K562 (cell line): ENCODE data around the gene DISC1. TPM values are rescaled to one million over a fixed set of nuclear protein-coding genes. Genes with fewer than 3 reads are reported as not detected.

ENCODE experiments used
- ATAC-seq: fragments of 200-7000 bp; cut with Tn5 transposase; 3 replicates; pipeline ENCODE4 v1.9.1; 2020; ENCODE audit warnings: moderate library complexity
- BruUV-seq: library from RNA; stranded (reverse); fragments of 400-500 nt; replicated peaks from 2 replicates; lab custom pipeline; 2021; lab: Mats Ljungman, UMichigan
- CTCF ChIA-PET: fragments of 300-600 bp; formaldehyde crosslinking; extraction: SDS; loops from one replicate; lab custom pipeline; 2021; ENCODE audit warnings: low intra/inter-chr PET ratio; lab: Yijun Ruan, JAX
- POLR2A ChIA-PET: fragments of 300-600, 350-650 bp; sonication (Branson Sonifier 250); formaldehyde crosslinking; extraction: SDS; loops from one replicate; lab custom pipeline; 2021; ENCODE audit warnings: antibody characterized with exemption, inconsistent platforms; lab: Yijun Ruan, JAX
- DNase-seq, 4 experiments: peaks; one replicate each; pipeline versions ENCODE4 v3.0.0 to v3.0.0-alpha.2; 2011 to 2018; ENCODE audit warnings: low spot score in 3 of 4, mixed read lengths in 3 of 4; ENCODE audit errors: extremely low read depth in 1 of 4
- FAIRE-seq: peaks from 2 replicates; lab custom pipeline; 2011; peaks lifted over from hg19 to GRCh38; lab: Jason Lieb, UNC
- H2AFZ ChIP-seq: 2 replicates; pipeline ENCODE4 v1.6.0; 2011; ENCODE audit warnings: low read depth, low read length, control low read depth, inconsistent platforms
- H3K27ac ChIP-seq: fragments of 200-600 bp; 3 replicates; pipeline ENCODE4 v1.8.0; 2011; ENCODE audit warnings: low read depth, mild to moderate bottlenecking, control low read depth, inconsistent platforms, low read length, moderate library complexity, mixed read lengths; ENCODE audit errors: extremely low read depth
- H3K27me3 ChIP-seq, 2 experiments: fragments of 300-600 bp in 1 of 2; 2 replicates in 1 of 2; 3 replicates in 1 of 2; pipeline versions ENCODE4 v1.6.0 to v1.8.0; 2011; ENCODE audit warnings: inconsistent platforms in 2 of 2, low read length in 2 of 2, mild to moderate bottlenecking in 1 of 2, mixed read lengths in 1 of 2, moderate library complexity in 1 of 2; ENCODE audit not compliant: control insufficient read depth in 2 of 2, insufficient read depth in 2 of 2
- H3K36me3 ChIP-seq: fragments of 300-600 bp; 3 replicates; pipeline ENCODE4 v1.8.0; 2011; ENCODE audit warnings: mild to moderate bottlenecking, low read length, inconsistent platforms; ENCODE audit not compliant: control insufficient read depth, insufficient read depth
- H3K4me1 ChIP-seq, 2 experiments: fragments of 200-600 bp in 1 of 2; replicated peaks in 1 of 2; 2 replicates in 1 of 2; 3 replicates in 1 of 2; pipeline versions ENCODE4 v1.5.1 to v1.8.0; 2011; ENCODE audit warnings: inconsistent platforms in 2 of 2, low read length in 2 of 2, mild to moderate bottlenecking in 1 of 2, mixed read lengths in 1 of 2, moderate library complexity in 1 of 2; ENCODE audit not compliant: control insufficient read depth in 2 of 2, insufficient read depth in 2 of 2
- H3K4me2 ChIP-seq: 2 replicates; pipeline ENCODE4 v1.6.1; 2011; ENCODE audit warnings: low read length, control low read depth, inconsistent platforms, mixed read lengths; ENCODE audit not compliant: insufficient read depth
- H3K4me3 ChIP-seq: fragments of 200-600 bp; sonication (generic), shearing (Covaris generic); 2 replicates; pipeline ENCODE4 v1.5.1; 2016; ENCODE audit warnings: control low read depth, inconsistent platforms
- H3K79me2 ChIP-seq: fragments of 200-600 bp; 3 replicates; pipeline ENCODE4 v1.8.0; 2011; ENCODE audit warnings: low read length, inconsistent platforms; ENCODE audit not compliant: control insufficient read depth, insufficient read depth
- H3K9ac ChIP-seq, 2 experiments: 2 replicates each; pipeline versions ENCODE4 v1.6.0 to v1.6.1; 2011; ENCODE audit warnings: low read depth in 2 of 2, low read length in 2 of 2, control low read depth in 1 of 2, inconsistent platforms in 1 of 2, mild to moderate bottlenecking in 1 of 2, mixed read lengths in 1 of 2; ENCODE audit not compliant: insufficient read depth in 1 of 2
- H3K9me1 ChIP-seq: one replicate; pipeline ENCODE4 v1.6.0; 2011; ENCODE audit warnings: inconsistent platforms, mild to moderate bottlenecking, low read length, moderate library complexity; ENCODE audit not compliant: control insufficient read depth, insufficient read depth
- H3K9me3 ChIP-seq: replicated peaks from 2 replicates; pipeline ENCODE4 v1.5.1; 2011; ENCODE audit warnings: low read depth, low read length, inconsistent platforms; ENCODE audit not compliant: control insufficient read depth, insufficient read depth
- H4K20me1 ChIP-seq: replicated peaks from 2 replicates; pipeline ENCODE4 v1.6.1; 2011; ENCODE audit warnings: low read length, inconsistent platforms, mixed read lengths; ENCODE audit not compliant: control insufficient read depth, insufficient read depth
- FOXK2 ChIP-seq, 2 experiments: fragments of 450-650 bp; IDR thresholded peaks in 1 of 2; conservative IDR thresholded peaks in 1 of 2; 2 replicates each; pipeline ENCODE4 v1.6.1; 2016; ENCODE audit warnings: low read depth in 2 of 2, mild to moderate bottlenecking in 1 of 2
- MCM5 ChIP-seq: fragments of 450-650 bp; IDR thresholded peaks from 2 replicates; pipeline ENCODE4 v1.6.1; 2016; ENCODE audit warnings: low read depth
- ZHX1 ChIP-seq: fragments of 150-350 bp; conservative IDR thresholded peaks from 2 replicates; pipeline ENCODE4 v1.6.1; 2014; ENCODE audit warnings: low read length
- ZNF57 ChIP-seq: fragments of 450-650 bp; formaldehyde crosslinking; IDR thresholded peaks from 2 replicates; pipeline ENCODE4 v1.4.0; 2020; ENCODE audit warnings: mild to moderate bottlenecking, moderate library complexity
- WGBS: fragments of 100-300 bp; shearing (Covaris generic); methylation state at CpG from one replicate; pipeline ENCODE4 v1.1.6; 2016; ENCODE audit warnings: low coverage, mixed read lengths; ENCODE audit not compliant: insufficient coverage; ENCODE audit errors: missing lambda C conversion rate; 5-methylcytosine and 5-hydroxymethylcytosine counted together
- in situ Hi-C: fragments of 300-500 bp; cut with MboI; formaldehyde crosslinking; loops from 4 replicates; pipeline ENCODE4 v1.15.0; 2018; ENCODE audit warnings: inconsistent platforms, mixed read lengths
- intact Hi-C: fragments of 100-400 bp; cut with micrococcal nuclease; formaldehyde crosslinking; loops from 2 replicates; pipeline ENCODE4 v1.14.2; 2022
- polyA plus RNA-seq, 8 experiments: library from polyadenylated mRNA; depleted of rRNA in 4 of 8; stranded (reverse) in 5 of 8; unstranded in 3 of 8; fragments of >200 nt; fragmentation: Nextera tagmentation in 2 of 8; fragmentation: Illumina TruSeq in 1 of 8; extraction: Ambion mirVana in 2 of 8; extraction: Trizol in 1 of 8; gene quantifications; 2 replicates each; pipeline versions ENCODE4 v1.2.1 to v1.2.3, GENCODE V29; 2011 to 2014; ENCODE audit warnings: inconsistent platforms in 1 of 8, missing spikeins in 1 of 8
- total RNA-seq, 7 experiments: library from RNA; depleted of rRNA in 6 of 7; stranded (reverse); fragments of >200 nt in 6 of 7; fragmentation: Illumina TruSeq in 2 of 7; extraction: Trizol in 2 of 7; gene quantifications; 2 replicates each; pipeline versions ENCODE4 v1.2.1 to v1.2.3, GENCODE V29; 2011 to 2021; ENCODE audit warnings: low replicate concordance in 1 of 7
- TF ChIP-seq, protein P1 (sequence below): fragments of 250-450 bp; sonication (Bioruptor Pico); IDR thresholded peaks from 2 replicates; pipeline ENCODE4 v1.4.0; 2020

The DISC1 gene
- total and polyA plus RNA-seq, 9 of the 15 experiments (the other 6 are each of a cell fraction or from before 2014, with no cell fraction given): 0.01 to 0.11 (median 0.08) TPM; not detected in 1

- TF ChIP-seq, protein P1, sequence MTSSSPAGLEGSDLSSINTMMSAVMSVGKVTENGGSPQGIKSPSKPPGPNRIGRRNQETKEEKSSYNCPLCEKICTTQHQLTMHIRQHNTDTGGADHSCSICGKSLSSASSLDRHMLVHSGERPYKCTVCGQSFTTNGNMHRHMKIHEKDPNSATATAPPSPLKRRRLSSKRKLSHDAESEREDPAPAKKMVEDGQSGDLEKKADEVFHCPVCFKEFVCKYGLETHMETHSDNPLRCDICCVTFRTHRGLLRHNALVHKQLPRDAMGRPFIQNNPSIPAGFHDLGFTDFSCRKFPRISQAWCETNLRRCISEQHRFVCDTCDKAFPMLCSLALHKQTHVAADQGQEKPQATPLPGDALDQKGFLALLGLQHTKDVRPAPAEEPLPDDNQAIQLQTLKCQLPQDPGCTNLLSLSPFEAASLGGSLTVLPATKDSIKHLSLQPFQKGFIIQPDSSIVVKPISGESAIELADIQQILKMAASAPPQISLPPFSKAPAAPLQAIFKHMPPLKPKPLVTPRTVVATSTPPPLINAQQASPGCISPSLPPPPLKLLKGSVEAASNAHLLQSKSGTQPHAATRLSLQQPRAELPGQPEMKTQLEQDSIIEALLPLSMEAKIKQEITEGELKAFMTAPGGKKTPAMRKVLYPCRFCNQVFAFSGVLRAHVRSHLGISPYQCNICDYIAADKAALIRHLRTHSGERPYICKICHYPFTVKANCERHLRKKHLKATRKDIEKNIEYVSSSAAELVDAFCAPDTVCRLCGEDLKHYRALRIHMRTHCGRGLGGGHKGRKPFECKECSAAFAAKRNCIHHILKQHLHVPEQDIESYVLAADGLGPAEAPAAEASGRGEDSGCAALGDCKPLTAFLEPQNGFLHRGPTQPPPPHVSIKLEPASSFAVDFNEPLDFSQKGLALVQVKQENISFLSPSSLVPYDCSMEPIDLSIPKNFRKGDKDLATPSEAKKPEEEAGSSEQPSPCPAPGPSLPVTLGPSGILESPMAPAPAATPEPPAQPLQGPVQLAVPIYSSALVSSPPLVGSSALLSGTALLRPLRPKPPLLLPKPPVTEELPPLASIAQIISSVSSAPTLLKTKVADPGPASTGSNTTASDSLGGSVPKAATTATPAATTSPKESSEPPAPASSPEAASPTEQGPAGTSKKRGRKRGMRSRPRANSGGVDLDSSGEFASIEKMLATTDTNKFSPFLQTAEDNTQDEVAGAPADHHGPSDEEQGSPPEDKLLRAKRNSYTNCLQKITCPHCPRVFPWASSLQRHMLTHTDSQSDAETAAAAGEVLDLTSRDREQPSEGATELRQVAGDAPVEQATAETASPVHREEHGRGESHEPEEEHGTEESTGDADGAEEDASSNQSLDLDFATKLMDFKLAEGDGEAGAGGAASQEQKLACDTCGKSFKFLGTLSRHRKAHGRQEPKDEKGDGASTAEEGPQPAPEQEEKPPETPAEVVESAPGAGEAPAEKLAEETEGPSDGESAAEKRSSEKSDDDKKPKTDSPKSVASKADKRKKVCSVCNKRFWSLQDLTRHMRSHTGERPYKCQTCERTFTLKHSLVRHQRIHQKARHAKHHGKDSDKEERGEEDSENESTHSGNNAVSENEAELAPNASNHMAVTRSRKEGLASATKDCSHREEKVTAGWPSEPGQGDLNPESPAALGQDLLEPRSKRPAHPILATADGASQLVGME (CRISPR knock-in tag): no peak
- TF ChIP-seq FOXK2 (conservative IDR thresholded peaks at IDR 0.05 in 1 of 2, IDR thresholded peaks at IDR 0.05 in 1 of 2; ENCODE audit: low read depth in 2 of 2): no peak
These were observed 345.5 kb downstream of the DISC1 start (continued) for GRCh38 chr1:231972111-231972445.

- CTCF ChIA-PET: no interaction called here
- POLR2A ChIA-PET: interaction anchor here (0.6 kb wide), 1 partner anchor 21 kb away, joined by 3 read pairs; no protein-coding TSS in a partner anchor
- BruUV-seq: no TSS peak
These were observed 347.2 kb downstream of the DISC1 start for GRCh38 chr1:231973830-231974229.

More at GRCh38 chr1:231973830-231974229, 347.2 kb downstream of the DISC1 start:
- no peak for TF ChIP-seq MCM5
- no peak for TF ChIP-seq ZNF57
- no peak for TF ChIP-seq ZHX1
- H3K4me2 ChIP-seq: no peak overlapping the region
- no peak overlapping the region for H3K27ac ChIP-seq
- in situ Hi-C loops (no loop called here), intact Hi-C loops (no loop called here)
- no peaks in the 10 kb centered on the region for H3K27me3 ChIP-seq
- H3K9ac ChIP-seq: no peak overlapping the region
- H3K36me3 ChIP-seq: no peaks in the 10 kb centered on the region
- no peaks in the 10 kb centered on the region for H3K4me1 ChIP-seq
- no peak overlapping the region for H2AFZ ChIP-seq
- no peak for ATAC-seq
- no peaks in the 10 kb centered on the region for H3K9me3 ChIP-seq
- WGBS: 0% methylated on average over 5 of the region's 5 CpGs
- H3K4me3 ChIP-seq: no peak overlapping the region
- no peak for DNase-seq
- H3K79me2 ChIP-seq: no peaks in the 10 kb centered on the region
- no peaks in the 10 kb centered on the region for H4K20me1 ChIP-seq
- no peaks in the 10 kb centered on the region for H3K9me1 ChIP-seq
- FAIRE-seq: no peak
